Measurements from ENCODE around the gene WNT7A. TPM values are rescaled to one million over a fixed set of nuclear protein-coding genes. Genes with fewer than 3 reads are reported as not detected.

WNT7A gene
- total RNA-seq, 1 donor from 2014 or later: not detected

DNA sequence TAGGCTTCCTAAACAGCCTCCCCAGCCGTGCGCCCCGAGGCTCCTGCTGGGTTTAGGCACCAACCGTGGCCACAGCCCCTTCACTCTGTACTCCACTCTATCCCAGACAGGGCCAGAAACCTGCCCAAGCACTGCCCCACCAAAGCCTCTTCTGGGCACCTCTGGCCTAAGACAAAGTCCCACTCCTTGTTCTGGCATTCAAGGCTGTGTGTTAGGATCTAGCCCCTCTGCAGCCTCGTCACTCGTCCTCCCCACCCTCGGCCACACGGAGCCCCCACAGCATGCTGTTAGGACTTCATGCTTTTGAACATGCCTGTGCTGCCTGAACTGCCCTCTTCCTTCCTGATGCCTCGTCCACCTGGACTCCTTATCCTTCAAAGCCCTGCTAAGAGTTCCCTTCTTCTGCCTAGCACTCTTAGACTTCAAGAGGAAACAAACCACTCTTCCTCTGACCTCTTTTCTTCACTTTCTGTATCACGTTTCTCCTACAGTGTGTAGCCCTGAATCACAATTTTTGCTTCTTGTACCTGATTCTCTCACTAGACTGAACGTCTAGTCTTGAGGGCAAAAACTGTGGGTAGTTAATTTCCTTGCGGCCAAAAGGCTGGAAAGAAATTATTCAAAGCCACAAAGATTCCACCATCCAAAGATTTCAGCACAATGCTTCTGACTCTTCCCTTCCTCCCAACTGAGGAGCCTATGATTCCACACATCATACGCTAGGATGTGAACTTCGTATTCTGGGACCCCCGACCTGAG lies 28.6 kb downstream of the WNT7A start:
- TF ChIP-seq, protein P1, sequence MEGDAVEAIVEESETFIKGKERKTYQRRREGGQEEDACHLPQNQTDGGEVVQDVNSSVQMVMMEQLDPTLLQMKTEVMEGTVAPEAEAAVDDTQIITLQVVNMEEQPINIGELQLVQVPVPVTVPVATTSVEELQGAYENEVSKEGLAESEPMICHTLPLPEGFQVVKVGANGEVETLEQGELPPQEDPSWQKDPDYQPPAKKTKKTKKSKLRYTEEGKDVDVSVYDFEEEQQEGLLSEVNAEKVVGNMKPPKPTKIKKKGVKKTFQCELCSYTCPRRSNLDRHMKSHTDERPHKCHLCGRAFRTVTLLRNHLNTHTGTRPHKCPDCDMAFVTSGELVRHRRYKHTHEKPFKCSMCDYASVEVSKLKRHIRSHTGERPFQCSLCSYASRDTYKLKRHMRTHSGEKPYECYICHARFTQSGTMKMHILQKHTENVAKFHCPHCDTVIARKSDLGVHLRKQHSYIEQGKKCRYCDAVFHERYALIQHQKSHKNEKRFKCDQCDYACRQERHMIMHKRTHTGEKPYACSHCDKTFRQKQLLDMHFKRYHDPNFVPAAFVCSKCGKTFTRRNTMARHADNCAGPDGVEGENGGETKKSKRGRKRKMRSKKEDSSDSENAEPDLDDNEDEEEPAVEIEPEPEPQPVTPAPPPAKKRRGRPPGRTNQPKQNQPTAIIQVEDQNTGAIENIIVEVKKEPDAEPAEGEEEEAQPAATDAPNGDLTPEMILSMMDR (IDR thresholded peaks at IDR 0.05): no peak
- no peak overlapping the region for H3K27ac Mint-ChIP-seq (ENCODE audit: unreplicated experiment)
- no peaks in the 10 kb centered on the region for H3K27me3 Mint-ChIP-seq (ENCODE audit: unreplicated experiment)
- no peaks in the 10 kb centered on the region for H3K9me3 Mint-ChIP-seq (ENCODE audit: unreplicated experiment)
- H3K4me1 Mint-ChIP-seq (ENCODE audit: unreplicated experiment): no peaks in the 10 kb centered on the region
- DNase-seq (ENCODE audit: extremely low spot score, unreplicated experiment): no peak
- H3K36me3 Mint-ChIP-seq (ENCODE audit: unreplicated experiment): no peaks in the 10 kb centered on the region
- H3K4me3 Mint-ChIP-seq (ENCODE audit: unreplicated experiment): no peak overlapping the region

DNA sequence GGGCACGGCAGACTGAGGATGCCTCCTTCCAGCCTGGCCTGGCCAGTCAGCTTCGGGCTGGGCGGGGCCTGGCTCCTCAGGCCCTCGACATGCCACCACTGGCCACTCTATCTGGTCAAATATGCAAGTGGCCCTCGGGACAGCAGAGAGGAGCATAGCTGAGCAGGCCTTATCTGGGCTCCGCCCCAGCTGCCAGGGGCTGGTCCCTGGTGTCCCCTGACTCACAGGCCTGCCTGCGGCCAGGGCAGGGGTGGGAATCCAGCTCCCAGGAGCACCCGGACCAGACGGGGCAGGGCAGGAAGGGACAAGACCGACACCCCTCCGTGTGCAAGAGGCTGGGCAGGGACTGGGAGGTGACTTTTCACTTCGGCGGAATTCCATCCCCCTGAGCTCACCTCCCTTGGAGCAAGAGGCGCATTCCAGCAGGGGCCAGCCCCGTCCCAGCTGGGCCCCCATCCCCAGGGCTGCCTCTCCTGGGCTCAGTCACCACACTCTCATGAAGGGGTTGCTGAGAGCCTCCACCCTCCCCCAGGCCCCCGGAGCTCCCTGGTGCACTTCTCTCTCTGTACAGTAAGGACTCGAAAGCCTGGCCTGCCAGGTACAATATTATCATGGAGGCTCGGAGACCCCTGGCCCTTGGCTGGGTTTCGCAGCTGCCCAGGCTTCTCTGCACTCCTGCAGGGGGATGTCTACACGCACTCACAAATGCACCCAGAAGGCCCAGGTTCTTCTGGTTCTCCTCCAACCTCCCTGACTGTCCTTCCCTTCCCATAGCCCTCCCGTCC lies 29.5 kb downstream of the WNT7A start:
- Mint-ChIP-seq H3K27me3 (ENCODE audit: unreplicated experiment) (no peaks in the 10 kb centered on the region), H3K36me3 (ENCODE audit: unreplicated experiment) (no peaks in the 10 kb centered on the region), H3K27ac (ENCODE audit: unreplicated experiment) (no peak overlapping the region), H3K4me3 (ENCODE audit: unreplicated experiment) (no peak overlapping the region), H3K4me1 (ENCODE audit: unreplicated experiment) (no peaks in the 10 kb centered on the region), H3K9me3 (ENCODE audit: unreplicated experiment) (no peaks in the 10 kb centered on the region)
- TF ChIP-seq, protein P1 (IDR thresholded peaks at IDR 0.05): no peak
- DNase-seq (ENCODE audit: extremely low spot score, unreplicated experiment): no peak

DNA sequence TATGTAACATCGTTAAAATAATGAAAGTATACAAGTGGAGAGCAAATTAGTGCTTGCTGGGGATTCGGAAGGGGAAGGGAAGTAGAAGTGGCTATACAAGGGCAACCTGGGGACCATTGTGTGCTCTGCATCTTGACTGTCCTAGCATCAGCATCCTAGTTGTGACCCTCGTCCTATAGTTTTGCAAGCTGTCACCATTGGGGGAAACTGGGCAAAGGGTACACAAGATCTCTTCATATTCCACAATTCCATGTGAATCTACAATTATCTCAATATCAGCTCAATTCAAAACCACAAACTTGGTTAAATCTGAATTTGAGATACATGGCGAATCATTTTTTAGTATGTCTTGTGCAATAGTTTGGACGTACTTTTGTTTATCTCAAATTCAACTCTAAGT lies 30.9 kb downstream of the WNT7A start:
- Mint-ChIP-seq H3K4me1 (ENCODE audit: unreplicated experiment) (no peaks in the 10 kb centered on the region), H3K9me3 (ENCODE audit: unreplicated experiment) (no peaks in the 10 kb centered on the region), H3K27me3 (ENCODE audit: unreplicated experiment) (no peaks in the 10 kb centered on the region), H3K27ac (ENCODE audit: unreplicated experiment) (no peak overlapping the region), H3K36me3 (ENCODE audit: unreplicated experiment) (no peaks in the 10 kb centered on the region), H3K4me3 (ENCODE audit: unreplicated experiment) (no peak overlapping the region)
- DNase-seq (ENCODE audit: extremely low spot score, unreplicated experiment): no peak
- TF ChIP-seq, protein P1 (IDR thresholded peaks at IDR 0.05): no peak

DNA sequence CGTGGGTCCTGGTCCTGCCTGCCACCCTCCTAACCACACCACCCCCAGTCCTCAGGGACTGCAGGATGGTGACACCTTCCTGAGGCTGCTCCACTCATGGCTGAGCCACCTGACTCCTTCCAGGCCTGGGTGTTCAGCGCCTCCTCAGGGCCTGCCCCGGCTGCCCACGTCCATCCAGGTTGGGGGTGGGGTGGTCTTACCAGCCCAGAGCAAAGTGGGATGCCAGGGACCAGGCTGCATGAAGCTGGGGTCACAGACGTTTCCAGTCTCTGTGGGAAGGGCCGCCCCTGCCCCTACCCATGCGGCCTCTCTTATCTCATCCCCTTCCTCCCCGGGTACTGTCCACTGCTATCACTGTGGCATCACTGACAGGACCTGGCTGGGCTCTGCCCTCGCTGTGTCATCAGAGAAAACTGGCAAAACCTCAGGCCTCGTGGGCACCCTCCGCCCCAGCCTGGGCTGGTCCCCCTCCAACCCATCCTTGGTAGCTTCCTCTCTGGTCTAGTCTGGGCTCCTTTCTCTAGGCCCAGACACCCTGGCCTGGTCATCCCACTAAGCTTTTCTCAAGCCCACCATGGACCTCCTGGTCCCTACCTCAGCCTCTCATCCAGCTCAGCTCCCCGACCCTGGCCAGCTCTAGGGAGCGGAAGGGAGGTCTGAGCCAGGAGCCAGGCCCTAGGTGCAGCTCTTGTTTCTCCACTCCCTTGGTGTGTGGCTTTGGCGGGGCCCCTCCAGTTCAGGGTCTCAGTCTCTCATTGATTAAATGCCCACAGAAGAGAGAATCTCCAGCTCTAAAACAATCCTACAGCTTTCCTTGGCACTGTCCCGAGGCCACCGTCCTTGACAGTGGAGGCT lies 32.9 kb downstream of the WNT7A start:
- DNase-seq (ENCODE audit: extremely low spot score, unreplicated experiment): no peak
- no peak overlapping the region for H3K27ac Mint-ChIP-seq (ENCODE audit: unreplicated experiment)
- H3K36me3 Mint-ChIP-seq (ENCODE audit: unreplicated experiment): no peaks in the 10 kb centered on the region
- no peaks in the 10 kb centered on the region for H3K27me3 Mint-ChIP-seq (ENCODE audit: unreplicated experiment)
- H3K4me3 Mint-ChIP-seq (ENCODE audit: unreplicated experiment): no peak overlapping the region
- no peaks in the 10 kb centered on the region for H3K4me1 Mint-ChIP-seq (ENCODE audit: unreplicated experiment)
- TF ChIP-seq, protein P1 (IDR thresholded peaks at IDR 0.05): no peak
- H3K9me3 Mint-ChIP-seq (ENCODE audit: unreplicated experiment): no peaks in the 10 kb centered on the region
